Mesenchymal stem cell (in vitro differentiated cells and primary cell): ENCODE results near the gene GALNT1.
A peak's percentile ranks its signal among the peaks of the same experiment; 100 is the strongest.

Experiments
- DNase-seq: peaks from one replicate; pipeline ENCODE4 v3.0.0-alpha.2; 2013
- H2AFZ ChIP-seq: one replicate; pipeline ENCODE4 v1.6.1; 2013; ENCODE audit warnings: low read depth, mild to moderate bottlenecking, control low read depth, inconsistent platforms, low read length, moderate library complexity
- H2AK5ac ChIP-seq: 2 replicates; pipeline ENCODE4 v1.6.1; 2013; ENCODE audit warnings: low read length, moderate library complexity, mild to moderate bottlenecking, inconsistent platforms; ENCODE audit not compliant: severe bottlenecking
- H2BK120ac ChIP-seq: one replicate; pipeline ENCODE4 v1.6.1; 2013; ENCODE audit warnings: low read depth, mild to moderate bottlenecking, inconsistent platforms, low read length, moderate library complexity
- H2BK12ac ChIP-seq, 2 experiments: one replicate each; pipeline ENCODE4 v1.6.1; 2013; ENCODE audit warnings: inconsistent platforms in 2 of 2, low read length in 2 of 2, mild to moderate bottlenecking in 2 of 2, moderate library complexity in 2 of 2, control low read depth in 1 of 2
- H2BK15ac ChIP-seq: one replicate; pipeline ENCODE4 v1.6.1; 2013; ENCODE audit warnings: mild to moderate bottlenecking, low read depth, inconsistent platforms; ENCODE audit not compliant: poor library complexity, severe bottlenecking
- H2BK5ac ChIP-seq: 2 replicates; pipeline ENCODE4 v1.6.1; 2013; ENCODE audit warnings: low read depth, mild to moderate bottlenecking, low read length, control low read depth, inconsistent platforms; ENCODE audit not compliant: poor library complexity, severe bottlenecking
- H3K14ac ChIP-seq, 2 experiments: one replicate each; pipeline ENCODE4 v1.6.1; 2013; ENCODE audit warnings: inconsistent platforms in 2 of 2, low read length in 2 of 2, control low read depth in 1 of 2, mild to moderate bottlenecking in 1 of 2, moderate library complexity in 1 of 2
- H3K18ac ChIP-seq, 2 experiments: one replicate each; pipeline ENCODE4 v1.6.1; 2013; ENCODE audit warnings: inconsistent platforms in 2 of 2, low read length in 2 of 2, control low read depth in 1 of 2, low read depth in 1 of 2, mild to moderate bottlenecking in 1 of 2
- H3K23ac ChIP-seq, 2 experiments: one replicate each; pipeline ENCODE4 v1.6.1; 2013; ENCODE audit warnings: inconsistent platforms in 2 of 2, low read length in 2 of 2, mild to moderate bottlenecking in 2 of 2, moderate library complexity in 2 of 2, control low read depth in 1 of 2
- H3K27ac ChIP-seq: 2 replicates; pipeline ENCODE4 v1.5.1; 2013; ENCODE audit warnings: mild to moderate bottlenecking, moderate library complexity, low read length, control low read depth, inconsistent platforms; ENCODE audit not compliant: poor library complexity, severe bottlenecking
- H3K27me3 ChIP-seq, 2 experiments: 2 replicates each; pipeline versions ENCODE4 v1.6.1 to v1.7.0; 2013; ENCODE audit warnings: low read length in 2 of 2, mild to moderate bottlenecking in 2 of 2, moderate library complexity in 2 of 2, control low read depth in 1 of 2, inconsistent platforms in 1 of 2; ENCODE audit not compliant: control insufficient read depth in 1 of 2, insufficient read depth in 1 of 2
- H3K36me3 ChIP-seq, 2 experiments: 2 replicates each; pipeline versions ENCODE4 v1.6.1 to v1.7.0; 2013; ENCODE audit warnings: low read length in 2 of 2, control low read depth in 1 of 2, inconsistent platforms in 1 of 2, low read depth in 1 of 2, mild to moderate bottlenecking in 1 of 2; ENCODE audit not compliant: insufficient read depth in 2 of 2, control insufficient read depth in 1 of 2
- H3K4ac ChIP-seq, 2 experiments: one replicate each; pipeline ENCODE4 v1.6.1; 2013; ENCODE audit warnings: inconsistent platforms in 2 of 2, low read length in 2 of 2, mild to moderate bottlenecking in 2 of 2, moderate library complexity in 2 of 2, control low read depth in 1 of 2, low read depth in 1 of 2
- H3K4me1 ChIP-seq: 2 replicates; pipeline ENCODE4 v1.6.1; 2013; ENCODE audit warnings: low read depth, low read length, control low read depth; ENCODE audit not compliant: control insufficient read depth, insufficient read depth
- H3K4me2 ChIP-seq: 2 replicates; pipeline ENCODE4 v1.6.1; 2013; ENCODE audit warnings: low read length, mild to moderate bottlenecking, inconsistent platforms; ENCODE audit not compliant: poor library complexity, severe bottlenecking
- H3K4me3 ChIP-seq, 2 experiments: 2 replicates each; pipeline versions ENCODE4 v1.5.1 to v1.7.0; 2013; ENCODE audit warnings: low read length in 2 of 2, mild to moderate bottlenecking in 2 of 2, control low read depth in 1 of 2, low read depth in 1 of 2; ENCODE audit not compliant: insufficient read depth in 1 of 2
- H3K79me1 ChIP-seq: replicated peaks from 2 replicates; pipeline ENCODE4 v1.6.1; 2013; ENCODE audit warnings: mild to moderate bottlenecking, control low read depth, low read length, inconsistent platforms; ENCODE audit not compliant: poor library complexity, severe bottlenecking
- H3K9ac ChIP-seq: 2 replicates; pipeline ENCODE4 v1.7.0; 2013; ENCODE audit warnings: mild to moderate bottlenecking, low read length, moderate library complexity
- H3K9me3 ChIP-seq: 2 replicates; pipeline ENCODE4 v1.7.0; 2013; ENCODE audit warnings: mild to moderate bottlenecking, low read length; ENCODE audit not compliant: control insufficient read depth
- H4K8ac ChIP-seq: one replicate; pipeline ENCODE4 v1.6.1; 2013; ENCODE audit warnings: inconsistent platforms, mild to moderate bottlenecking, low read length, moderate library complexity
- H4K91ac ChIP-seq: one replicate; pipeline ENCODE4 v1.6.1; 2013; ENCODE audit warnings: mild to moderate bottlenecking, low read length, inconsistent platforms
- WGBS: methylation state at CpG from one replicate; pipeline ENCODE4 v1.1.7; 2013; ENCODE audit warnings: mixed read lengths; 5-methylcytosine and 5-hydroxymethylcytosine counted together

The GALNT1 gene

GRCh38 chr18:35623255-35623654, 41.7 kb downstream of the GALNT1 start:
- no peak overlapping the region for H3K18ac ChIP-seq
- peaks cover 3% of the 10 kb centered on the region for H3K9me3 ChIP-seq
- H4K8ac ChIP-seq: no peak overlapping the region
- H3K4me1 ChIP-seq: no peaks in the 10 kb centered on the region
- H2AK5ac ChIP-seq: no peak overlapping the region
- no peak overlapping the region for H2BK120ac ChIP-seq
- no peak overlapping the region for H3K4me2 ChIP-seq
- no peak overlapping the region for H2BK5ac ChIP-seq
- H3K79me1 ChIP-seq: peaks cover 18% of the 10 kb centered on the region
- H4K91ac ChIP-seq: no peak overlapping the region
- H3K4ac ChIP-seq: no peak overlapping the region
- no peak overlapping the region for H3K9ac ChIP-seq
- peaks cover 0 to 9% of the 10 kb centered on the region in 2 experiments for H3K36me3 ChIP-seq
- H3K4me3 ChIP-seq: no peak overlapping the region
- no peak overlapping the region for H3K23ac ChIP-seq
- no peak overlapping the region for H2BK12ac ChIP-seq
- DNase-seq: no peak
- H2AFZ ChIP-seq: no peak overlapping the region
- H3K27ac ChIP-seq: no peak overlapping the region
- H2BK15ac ChIP-seq: no peak overlapping the region
- H3K27me3 ChIP-seq: no peaks in the 10 kb centered on the region
- no peak overlapping the region for H3K14ac ChIP-seq

DNA sequence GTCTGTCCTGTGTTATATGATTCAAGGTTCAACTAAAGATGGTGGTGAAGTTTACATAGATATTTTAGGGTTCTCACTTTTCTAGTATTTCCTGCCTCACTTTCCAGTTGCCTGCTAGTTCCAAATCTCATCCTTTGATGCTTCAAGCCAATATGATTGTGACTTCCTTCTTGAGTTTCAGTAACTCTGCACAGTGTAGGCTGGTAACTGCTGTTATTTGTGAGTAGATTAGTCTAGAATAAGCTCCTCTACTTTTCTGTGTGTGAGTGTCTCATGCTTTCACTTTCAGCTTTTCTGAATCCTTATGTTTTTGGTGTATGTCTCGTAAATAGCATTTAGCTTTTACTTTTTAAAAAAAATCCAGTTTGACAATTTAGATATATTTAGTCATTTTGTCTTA, 42.6 kb downstream of the GALNT1 start:
- H3K4ac ChIP-seq: no peak overlapping the region
- no CpG with 5 or more reads among the region's 1 CpG for WGBS

DNA sequence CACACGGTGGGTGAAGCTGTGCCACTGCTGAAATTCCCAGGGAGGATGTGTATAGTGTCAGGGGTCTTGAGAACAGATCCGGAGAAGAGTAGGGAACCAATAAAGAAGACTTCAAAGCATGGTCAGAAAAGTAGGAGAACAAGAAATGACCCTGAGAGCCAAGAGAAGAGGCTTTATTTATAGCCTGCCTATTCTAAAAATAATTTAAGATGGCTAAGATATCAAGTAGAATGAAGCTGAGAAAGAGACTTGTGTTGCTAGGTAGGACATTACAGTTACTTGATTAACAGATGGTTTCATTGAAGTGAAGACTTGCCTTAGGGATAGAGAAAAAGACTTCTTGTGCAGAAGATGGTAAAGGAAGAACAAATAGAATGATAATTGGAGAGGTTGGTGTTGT, 43.7 kb downstream of the GALNT1 start:
- Histone ChIP-seq H3K4ac (no peak overlapping the region), H3K27me3 (no peaks in the 10 kb centered on the region), H2BK12ac (no peak overlapping the region), H3K4me1 (no peaks in the 10 kb centered on the region), H2AK5ac (no peak overlapping the region), H4K91ac (no peak overlapping the region), H2BK5ac (no peak overlapping the region), H3K9me3 (peaks cover 3% of the 10 kb centered on the region), H3K4me3 (no peak overlapping the region), H2AFZ (no peak overlapping the region), H3K14ac (no peak overlapping the region), H2BK15ac (no peak overlapping the region), H3K18ac (no peak overlapping the region), H3K79me1 (peaks cover 13% of the 10 kb centered on the region), H2BK120ac (no peak overlapping the region), H3K36me3 (peaks cover 0 to 10% of the 10 kb centered on the region in 2 experiments), H3K23ac (no peak overlapping the region), H3K4me2 (no peak overlapping the region), H4K8ac (no peak overlapping the region), H3K9ac (no peak overlapping the region), H3K27ac (no peak overlapping the region)
- no peak for DNase-seq
- WGBS: 100% methylated on average over 2 of the region's 2 CpGs

More for the DNA sequence above, 42.6 kb downstream of the GALNT1 start:
- Histone ChIP-seq H3K27me3 (no peaks in the 10 kb centered on the region), H2BK12ac (no peak overlapping the region), H3K79me1 (peaks cover 18% of the 10 kb centered on the region), H4K8ac (no peak overlapping the region), H3K36me3 (peaks cover 0 to 10% of the 10 kb centered on the region in 2 experiments), H3K4me1 (no peaks in the 10 kb centered on the region), H2AFZ (no peak overlapping the region), H3K9ac (no peak overlapping the region), H2BK5ac (no peak overlapping the region), H3K9me3 (peaks cover 3% of the 10 kb centered on the region), H3K4me2 (no peak overlapping the region), H4K91ac (no peak overlapping the region), H2AK5ac (no peak overlapping the region), H2BK15ac (no peak overlapping the region), H3K18ac (no peak overlapping the region), H3K4me3 (no peak overlapping the region), H2BK120ac (no peak overlapping the region), H3K27ac (no peak overlapping the region), H3K14ac (no peak overlapping the region), H3K23ac (no peak overlapping the region)
- DNase-seq: no peak

- no peak overlapping the region for H4K8ac ChIP-seq
- peaks cover 0 to 4% of the 10 kb centered on the region in 2 experiments for H3K36me3 ChIP-seq
- H3K27me3 ChIP-seq: no peaks in the 10 kb centered on the region
- H2BK5ac ChIP-seq: no peak overlapping the region
- H3K9me3 ChIP-seq: no peaks in the 10 kb centered on the region
- H3K23ac ChIP-seq: no peak overlapping the region
- peaks cover 18% of the 10 kb centered on the region for H3K79me1 ChIP-seq
- no peak overlapping the region for H2AK5ac ChIP-seq
- H3K4me1 ChIP-seq: no peaks in the 10 kb centered on the region
- H3K4me2 ChIP-seq: no peak overlapping the region
- peak overlapping the region in 1 of 2 experiments; percentile 89 for H2BK12ac ChIP-seq
- no peak overlapping the region for H2BK15ac ChIP-seq
- no peak overlapping the region for H4K91ac ChIP-seq
- H3K18ac ChIP-seq: no peak overlapping the region
- H2AFZ ChIP-seq: no peak overlapping the region
- no peak for DNase-seq
- no peak overlapping the region for H3K4me3 ChIP-seq
- H2BK120ac ChIP-seq: no peak overlapping the region
- no peak overlapping the region for H3K4ac ChIP-seq
- H3K14ac ChIP-seq: no peak overlapping the region
- H3K27ac ChIP-seq: no peak overlapping the region
- H3K9ac ChIP-seq: no peak overlapping the region
Observed at GRCh38 chr18:35633761-35634160, 52.2 kb downstream of the GALNT1 start.
